GM21360 (cell line): ENCODE data around the gene HNRNPK.
A peak's percentile ranks its signal among the peaks of the same experiment; 100 is the strongest.
"Not testable (repeated sequence)": the region's sequence is repeated elsewhere in the genome, so short reads cannot be mapped to it uniquely, and the experiment has no call there.

ENCODE experiments used
- ATAC-seq: cut with Tn5 transposase; IDR thresholded peaks from one replicate; pipeline ENCODE4 v1.9.1; 2021; ENCODE audit warnings: mild to moderate bottlenecking, moderate library complexity; ENCODE audit not compliant: unreplicated experiment

The HNRNPK gene

DNA sequence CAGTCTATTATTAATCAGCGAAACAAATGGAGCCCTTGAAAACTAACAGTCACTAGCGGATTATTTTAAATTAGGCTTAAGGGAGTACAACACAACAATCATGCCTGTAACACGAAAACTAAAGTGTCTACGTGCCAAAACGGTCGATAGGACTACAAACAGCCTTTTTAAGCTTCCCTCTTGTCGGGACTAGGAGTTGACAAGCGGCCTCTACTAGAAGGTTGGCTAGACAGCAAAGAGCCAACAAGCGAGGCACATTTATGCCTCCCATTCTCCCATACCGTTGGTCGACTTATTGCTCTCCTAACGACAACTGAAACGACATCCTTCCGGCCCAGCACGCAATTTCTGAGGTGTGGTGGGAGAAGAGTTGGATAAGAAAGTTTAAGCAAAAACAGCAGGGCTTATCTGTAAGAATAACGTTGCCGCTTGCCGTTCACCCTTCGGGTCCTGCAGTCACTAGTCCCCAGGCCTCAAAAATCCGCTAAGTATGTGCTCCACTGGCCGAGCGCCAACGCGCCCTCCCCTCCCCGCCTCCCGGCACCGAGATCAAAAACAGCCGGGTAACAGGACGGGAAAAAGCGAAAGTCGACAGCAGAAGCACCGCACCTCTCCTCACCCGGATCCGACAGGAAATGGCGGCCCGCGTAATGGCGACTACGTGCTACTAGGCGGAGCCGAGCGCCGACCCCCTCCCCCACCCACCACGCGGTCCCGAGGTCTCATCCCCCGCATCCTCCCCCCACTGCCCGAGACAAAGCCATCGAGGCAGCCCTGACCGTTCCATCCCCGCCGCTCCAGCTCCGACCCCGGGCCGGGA lies 813 bp downstream of the HNRNPK start:
- ATAC-seq = no peak

DNA sequence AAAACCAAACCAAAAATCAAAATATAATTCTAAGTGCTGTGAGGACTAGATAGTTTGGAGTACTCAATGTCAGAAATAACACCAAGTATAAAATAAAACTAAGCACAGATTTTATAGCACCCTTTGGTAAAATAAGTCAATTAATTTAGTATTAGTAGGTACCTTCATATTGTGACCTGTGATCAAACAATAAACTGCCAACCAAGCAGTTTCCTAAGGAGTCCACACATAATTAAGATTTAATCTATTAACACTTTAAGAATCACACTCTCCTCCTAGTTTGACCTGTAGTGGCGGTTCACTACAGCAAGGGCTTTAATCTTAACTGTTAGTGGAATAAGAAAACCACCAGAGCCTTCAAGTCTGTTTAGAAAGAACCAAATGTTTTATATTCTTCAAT lies 2.8 kb downstream of the HNRNPK start:
- ATAC-seq = no peak

DNA sequence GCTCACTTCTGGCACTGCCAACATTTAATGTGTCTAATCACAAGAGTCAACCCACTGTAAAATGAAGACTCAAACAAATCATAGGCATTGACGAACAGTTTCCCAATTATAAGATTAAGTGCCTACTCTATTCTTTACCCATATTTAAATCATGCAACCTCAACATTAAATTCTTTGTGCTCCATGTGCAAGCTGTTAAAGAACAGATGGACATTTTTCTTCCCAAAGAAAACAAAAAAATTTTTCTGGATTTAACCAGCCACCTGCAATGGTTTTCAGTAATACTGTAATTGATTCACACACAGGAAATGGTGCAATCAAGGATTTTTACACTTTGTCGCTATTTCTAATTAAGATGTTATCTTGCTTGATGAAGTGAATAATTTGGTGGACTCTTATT lies 3.6 kb downstream of the HNRNPK start:
- no peak for ATAC-seq

DNA sequence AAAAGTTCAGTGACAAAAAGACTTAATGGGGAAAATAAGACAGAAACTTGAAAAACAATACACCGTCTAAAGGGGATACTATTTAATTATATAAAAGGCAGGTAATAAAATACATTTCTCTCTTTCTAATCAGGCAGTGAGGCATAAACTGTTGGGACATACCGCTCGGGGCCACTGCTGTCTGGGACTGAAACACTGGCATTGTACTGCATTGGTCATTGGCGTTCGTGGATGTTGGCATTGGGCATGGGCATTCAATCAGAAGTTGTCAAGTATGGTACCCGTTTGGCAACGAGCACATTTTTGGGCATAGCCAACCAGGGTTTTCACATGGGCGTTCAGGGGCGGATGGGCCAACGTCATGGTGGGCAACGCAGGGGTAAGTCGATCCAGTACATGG lies 4.7 kb downstream of the HNRNPK start:
- ATAC-seq = no peak

DNA sequence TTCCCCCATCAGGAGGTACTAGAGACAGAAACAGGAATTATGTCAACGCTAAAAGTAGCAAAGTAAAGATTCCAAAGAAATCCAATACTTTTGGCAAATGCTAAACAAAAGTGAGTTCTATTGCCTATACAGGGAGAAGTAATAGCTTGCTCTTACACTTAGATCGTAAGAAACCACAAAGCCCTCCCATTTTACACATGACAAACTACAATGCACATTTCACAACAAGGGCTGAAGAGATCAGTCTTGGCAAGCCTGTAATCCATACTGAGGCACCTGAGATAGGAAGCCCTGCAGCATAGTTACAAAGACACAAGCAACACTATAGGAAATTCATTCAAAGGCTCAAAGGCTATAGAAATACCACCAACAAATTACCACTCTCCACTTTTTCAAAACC lies 7.7 kb downstream of the HNRNPK start:
- no peak for ATAC-seq

DNA sequence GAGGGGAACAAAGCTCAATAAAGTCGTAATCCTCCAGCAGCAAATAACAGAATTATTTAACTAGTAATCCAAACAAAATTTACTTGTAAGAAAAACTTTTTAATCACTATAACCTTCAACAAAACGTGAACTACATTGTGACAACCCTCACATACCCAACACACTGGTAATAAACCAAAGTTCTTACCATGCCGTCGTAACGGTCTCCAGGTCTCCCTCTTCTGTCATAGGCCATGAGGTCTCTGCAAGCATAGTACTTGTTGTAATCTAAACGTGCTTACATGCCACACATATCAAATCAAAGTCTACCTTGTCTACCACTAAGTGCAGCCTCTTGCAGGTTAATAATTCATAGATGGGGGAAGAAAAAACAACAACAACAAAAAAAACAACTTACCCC lies 8.5 kb downstream of the HNRNPK start:
- ATAC-seq = no peak

DNA sequence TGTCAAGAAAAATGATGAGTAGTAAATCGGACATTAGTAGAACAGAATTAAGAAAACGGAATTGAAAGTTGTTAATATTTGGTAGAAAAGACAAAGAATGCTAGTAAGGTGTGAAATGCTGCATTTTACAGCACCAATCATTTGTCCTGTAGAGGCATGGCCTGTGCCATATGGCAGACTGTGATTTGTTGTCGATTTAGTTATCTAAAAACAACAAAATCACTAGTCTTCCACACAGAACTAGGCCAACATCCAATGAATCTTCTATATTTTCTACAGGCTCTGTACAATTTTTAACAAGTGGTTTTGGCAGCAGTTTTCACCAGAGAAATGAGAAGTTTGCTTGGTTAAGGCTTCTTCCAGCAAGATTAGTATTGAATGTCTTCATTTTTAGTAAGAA lies 10.4 kb downstream of the HNRNPK start:
- no peak for ATAC-seq

DNA sequence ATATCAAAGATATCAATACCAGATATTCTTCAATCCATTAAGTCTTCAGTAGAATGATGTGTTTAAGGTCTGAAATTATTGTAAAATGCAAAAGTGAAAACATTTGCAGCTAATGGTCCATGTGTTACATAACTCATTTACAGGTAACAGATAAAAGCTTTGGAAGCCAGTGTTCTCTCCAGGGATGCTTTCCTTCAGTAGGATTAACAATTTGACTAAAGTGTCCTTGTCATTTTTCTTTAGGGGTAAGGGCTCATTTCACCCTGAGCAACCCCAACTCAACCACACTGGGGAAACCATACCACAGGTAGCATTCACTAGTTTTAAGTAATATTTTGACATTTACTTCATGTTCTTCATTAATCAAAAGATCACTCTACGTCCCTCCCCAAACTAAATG lies 12.9 kb downstream of the HNRNPK start:
- ATAC-seq = no peak

DNA sequence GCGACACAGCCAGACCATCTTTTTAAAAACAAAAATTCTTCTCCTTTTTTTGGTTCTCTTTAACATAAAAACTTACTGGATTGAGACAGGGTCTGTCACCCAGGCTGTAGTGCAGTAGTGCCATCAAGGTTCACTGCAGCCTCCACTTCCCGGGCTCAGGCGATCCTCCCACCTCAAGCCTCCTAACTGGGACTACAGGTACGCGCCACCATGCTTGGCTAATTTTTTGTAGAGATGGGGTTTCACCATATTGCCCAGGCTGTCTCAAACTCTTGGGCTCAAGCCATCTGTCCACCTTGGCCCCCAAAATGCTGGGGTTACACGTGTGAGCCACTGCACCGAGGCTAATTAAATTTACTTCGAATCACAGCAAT lies 13.8 kb downstream of the HNRNPK start:
- ATAC-seq = no peak

DNA sequence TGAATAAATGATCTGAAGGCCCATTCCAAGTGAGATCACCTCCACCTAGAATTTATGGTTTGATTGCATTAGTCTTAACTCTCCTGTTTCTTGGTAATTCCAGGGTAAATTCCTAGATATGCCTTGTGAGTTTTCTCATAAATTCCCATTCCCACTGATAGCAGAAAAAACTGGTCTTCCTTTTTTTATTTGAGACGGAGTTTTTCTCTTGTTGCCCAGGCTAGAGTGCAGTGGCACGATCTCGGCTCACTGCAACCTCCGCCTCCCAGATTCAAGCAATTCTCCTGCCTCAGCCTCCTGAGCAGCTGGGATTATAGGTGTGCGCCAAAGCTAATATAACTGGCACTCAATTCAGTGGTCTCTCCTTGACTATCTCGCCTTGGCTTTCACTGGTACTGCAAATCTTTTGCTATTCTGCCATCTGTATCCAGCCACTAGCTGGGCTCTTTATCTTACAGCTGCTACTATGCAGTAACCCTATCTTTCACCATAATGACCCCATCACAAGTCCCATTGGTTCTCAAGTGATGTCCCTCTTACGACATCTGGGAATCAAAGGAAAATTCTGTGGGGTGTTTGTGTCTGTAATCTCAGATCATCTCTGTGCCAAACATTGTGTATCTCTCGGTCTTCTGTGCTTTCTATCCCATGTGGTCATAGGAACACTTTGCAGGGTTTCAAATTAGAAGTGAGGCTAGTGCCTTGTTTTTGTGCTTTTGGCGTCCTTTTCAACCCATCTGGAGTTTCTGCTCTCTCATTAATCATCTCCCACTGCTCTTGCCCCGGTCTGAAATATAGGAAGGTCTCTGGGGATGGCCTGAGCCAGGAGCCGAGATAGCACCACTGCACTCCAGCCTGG lies 14.4 kb downstream of the HNRNPK start:
- ATAC-seq = no peak

DNA sequence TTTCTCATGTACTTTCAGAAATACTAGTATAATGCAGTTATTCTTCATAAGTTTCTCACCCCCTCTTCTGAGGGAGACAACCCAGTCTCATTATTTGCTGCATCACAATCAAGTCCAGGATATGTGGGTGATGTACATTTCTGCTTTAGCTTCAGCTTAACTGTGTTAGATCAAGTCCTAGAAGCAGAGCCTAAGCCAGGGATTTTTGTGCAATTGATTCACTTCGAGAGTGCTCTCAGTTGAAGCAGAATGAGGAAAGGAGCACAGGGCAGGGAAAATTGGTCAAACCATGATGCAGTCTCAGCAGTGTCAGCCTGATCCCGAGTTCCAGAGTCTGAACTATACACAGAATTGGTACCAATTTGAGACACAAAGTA lies 15.1 kb downstream of the HNRNPK start:
- no peak for ATAC-seq

DNA sequence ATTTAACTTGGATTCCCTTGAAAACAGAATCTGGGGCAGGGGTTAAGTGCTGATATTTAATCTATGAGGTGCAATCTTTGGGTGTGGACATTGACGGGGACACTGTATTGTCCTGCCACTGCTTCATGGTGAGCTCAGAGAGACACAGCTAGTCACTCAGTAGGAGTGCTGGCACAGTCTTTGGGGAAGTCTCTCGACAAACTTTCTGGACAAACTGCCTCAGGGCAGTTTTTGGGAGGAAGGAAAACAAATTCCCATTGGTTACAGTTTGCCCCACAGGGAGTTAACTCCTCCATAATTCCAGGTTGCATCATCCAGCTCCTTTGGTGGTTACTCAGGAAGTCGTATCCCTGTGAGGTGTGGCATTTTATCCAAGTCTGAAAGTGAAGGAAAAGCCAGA lies 17.9 kb downstream of the HNRNPK start:
- no peak for ATAC-seq

DNA sequence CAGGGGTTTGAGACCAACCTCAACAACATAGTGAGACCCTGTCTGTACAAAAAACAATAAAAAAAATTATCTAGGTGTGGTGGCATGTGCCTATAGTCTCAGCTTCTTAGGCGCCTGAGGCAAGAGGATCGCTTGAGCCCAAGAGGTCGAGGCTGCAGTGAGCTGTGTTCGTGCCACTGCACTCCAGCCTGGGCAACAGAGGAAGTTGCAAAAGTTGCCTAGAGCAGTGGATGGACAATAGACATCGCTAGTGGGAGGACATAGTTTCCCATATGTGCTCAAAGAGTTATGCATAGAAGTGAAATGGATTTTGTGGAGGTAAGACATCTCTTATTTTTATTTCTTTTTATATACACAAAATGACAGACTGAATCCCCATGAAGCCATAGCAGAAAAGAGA lies 19.0 kb downstream of the HNRNPK start:
- no peak for ATAC-seq

DNA sequence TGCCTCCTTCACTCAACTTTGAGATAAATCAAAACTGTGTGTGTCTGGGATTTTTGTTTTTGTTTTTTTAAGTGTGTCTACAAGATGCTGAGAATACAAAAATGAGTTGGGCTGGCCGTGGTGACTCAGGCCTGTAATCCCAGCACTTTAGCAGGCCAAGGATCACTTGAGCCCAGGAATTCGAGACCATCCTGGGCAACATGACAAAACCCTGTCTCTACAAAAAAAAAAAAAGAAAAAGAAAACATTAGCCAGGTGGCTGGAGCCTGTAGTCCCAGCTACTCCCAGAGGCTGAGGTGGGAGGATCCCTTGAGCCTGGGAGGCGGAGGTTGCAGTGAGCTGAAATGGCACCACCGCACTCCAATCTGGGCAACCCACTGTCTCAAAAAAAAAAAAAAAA lies 21.0 kb downstream of the HNRNPK start:
- ATAC-seq = no peak

DNA sequence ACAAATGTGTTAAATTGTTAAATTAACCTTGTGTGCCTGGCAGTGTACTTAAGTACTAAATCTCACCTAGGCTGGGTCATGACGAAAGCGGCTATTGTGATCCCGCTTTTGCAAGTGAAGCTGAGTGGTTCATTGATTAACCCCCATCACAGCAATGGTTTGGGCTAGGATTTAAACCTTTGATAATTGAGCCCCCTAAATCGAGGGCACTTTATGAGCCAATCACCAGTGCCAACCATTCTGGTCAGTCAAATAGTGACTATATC lies 22.8 kb downstream of the HNRNPK start:
- ATAC-seq = no peak

DNA sequence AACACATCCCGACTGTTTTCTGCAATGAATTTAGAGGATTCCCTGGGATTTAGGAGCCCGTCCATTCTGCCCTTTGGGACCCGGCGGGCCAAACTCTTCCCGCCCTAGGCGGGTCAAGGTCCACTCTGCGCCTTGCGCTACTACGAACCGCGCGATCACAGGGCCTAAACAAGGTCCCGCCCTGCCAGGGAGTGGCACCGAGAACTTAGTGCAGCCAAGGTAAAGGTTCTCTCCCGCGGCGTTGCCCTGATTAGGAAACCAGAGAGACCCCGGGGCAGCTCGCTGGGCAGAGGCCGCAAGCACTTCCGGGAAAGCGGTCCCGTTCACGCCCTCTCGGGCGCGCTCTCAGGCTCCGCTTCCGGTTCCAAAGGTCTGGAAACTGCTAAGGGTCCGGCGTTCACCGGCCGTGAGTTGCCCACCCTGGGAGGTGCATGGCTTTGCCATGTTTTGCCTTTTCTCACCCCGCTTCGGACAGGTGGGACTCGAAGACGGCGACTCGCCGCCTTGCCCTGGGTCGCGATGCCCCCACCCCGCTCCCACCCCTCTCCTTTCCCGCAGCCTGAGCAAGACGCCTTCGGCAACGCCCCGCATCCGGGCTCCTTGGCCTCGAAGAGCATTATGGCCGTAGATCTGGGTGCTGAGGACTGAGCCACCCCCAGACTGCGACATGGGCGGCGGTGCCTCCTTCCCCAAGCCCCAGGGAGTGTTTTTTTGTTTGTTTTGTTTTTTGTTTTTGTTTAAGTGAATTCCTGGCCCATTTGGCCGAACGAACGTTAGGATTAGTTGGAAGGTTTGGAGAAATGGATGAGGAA lies 23.4 kb downstream of the HNRNPK start:
- ATAC-seq = peak; percentile 53

DNA sequence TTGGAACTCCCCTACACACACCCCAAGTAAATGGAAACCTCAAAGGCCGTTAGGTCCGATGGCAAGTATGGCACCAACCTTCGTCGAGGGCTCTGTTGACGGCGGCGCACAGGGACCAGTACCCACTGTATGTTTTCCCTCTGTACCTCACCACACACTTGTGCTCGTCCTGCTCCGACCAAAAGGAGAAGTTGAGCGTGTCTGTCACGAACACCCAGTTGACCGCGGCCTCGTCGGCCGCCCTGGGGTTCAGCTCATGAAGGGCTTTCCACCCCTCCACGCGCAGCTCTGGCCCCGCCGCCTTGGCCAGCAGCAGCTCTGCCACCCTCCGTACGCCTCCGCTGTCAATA lies 24.0 kb downstream of the HNRNPK start:
- peak; percentile 44 for ATAC-seq

DNA sequence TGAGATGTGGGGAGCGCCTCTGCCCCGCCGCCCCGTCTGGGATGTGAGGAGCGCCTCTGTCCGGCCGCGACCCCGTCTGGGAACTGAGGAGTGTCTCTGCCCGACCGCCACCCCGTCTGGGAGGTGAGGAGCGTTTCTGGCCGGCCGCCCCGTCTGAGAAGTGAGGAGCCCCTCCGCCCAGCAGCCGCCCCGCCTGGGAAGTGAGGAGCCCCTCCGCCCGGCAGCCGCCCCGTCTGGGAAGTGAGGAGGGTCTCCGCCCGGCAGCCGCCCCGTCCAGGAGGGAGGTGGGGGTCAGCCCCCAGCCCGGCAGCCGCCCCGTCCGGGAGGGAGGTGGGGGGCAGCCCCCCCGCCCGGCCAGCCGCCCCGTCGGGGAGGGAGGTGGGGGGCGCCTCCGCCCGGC lies 31.9 kb downstream of the HNRNPK start:
- not testable (repeated sequence) for ATAC-seq

DNA sequence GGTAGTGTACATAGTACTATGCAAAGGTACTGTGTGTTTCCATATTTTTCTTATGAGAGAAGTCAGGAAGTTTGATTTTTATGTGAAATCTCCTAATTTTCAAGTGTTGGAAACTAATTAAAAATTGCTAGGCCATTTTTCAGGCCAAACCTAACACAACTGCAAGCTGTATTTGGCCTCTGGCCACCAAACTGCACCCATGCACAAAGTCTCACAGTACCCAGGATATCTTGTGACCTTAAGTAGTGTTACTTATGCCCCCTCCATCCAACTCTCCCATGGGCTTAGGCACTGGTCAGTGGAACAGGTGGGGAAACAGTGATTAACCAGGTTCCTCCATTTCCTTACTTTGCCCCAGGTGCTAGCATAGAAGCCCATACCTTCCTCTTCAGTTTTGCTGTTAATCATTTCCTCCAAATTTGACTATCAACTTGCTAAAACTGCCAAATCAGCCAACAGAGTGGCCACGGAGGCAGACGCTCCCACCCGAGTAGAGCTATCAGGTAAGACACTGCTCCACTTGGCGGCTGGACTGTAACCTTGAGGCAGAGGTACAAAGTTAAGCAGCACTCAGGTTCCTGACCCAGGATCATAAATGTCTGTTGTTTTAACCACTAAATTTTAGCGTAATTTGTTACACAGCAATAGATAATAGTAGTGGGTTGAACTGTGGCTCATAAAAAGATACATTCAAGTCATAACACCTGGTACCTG lies 39.3 kb downstream of the HNRNPK start:
- ATAC-seq = no peak

DNA sequence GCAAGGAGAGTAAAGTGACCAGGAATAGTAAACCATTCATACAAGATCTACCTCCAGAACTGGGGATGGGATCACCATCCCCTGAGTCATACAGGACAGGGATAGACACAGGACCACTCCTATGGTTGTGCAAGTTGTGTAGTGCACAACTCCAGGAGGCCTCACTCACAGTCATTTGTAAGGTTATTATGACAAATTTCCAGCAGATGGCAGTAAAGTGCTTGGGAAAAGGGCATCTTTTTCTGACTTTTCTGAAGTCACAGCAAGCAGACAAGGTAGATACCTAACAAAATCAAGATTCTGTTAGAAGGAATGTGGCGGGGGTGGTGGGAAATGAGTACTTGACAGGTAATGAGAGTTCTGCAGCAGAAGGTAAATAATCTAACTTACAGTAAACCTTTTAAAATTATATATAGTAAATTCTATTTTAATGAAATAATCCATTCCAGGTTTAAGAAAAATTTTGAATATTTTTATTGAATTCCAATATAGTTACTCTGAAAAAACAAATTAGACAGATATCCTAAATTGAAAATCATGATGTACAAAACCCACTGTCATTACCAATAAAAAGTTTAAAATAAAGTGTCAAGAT lies 42.1 kb downstream of the HNRNPK start:
- ATAC-seq = peak; percentile 83

DNA sequence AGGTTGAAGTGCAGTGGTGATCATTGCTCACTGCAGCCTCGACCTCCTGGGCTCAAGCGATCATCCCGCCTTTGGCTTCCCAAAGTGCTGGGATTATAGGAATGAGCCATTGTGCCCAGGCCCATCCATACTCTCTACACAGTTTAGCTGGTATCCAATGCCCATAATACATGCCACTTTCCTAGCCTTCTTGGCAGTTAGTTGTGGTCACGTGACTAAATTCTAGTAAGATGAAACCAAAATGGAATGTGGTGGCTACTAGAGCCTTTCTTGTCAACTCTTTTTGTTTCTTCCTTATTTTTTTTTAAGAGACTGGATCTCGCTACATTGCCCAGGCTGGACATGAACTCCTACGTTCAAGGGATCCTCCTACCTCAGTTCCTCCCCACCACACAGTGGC lies 43.5 kb downstream of the HNRNPK start:
- no peak for ATAC-seq
